SK-N-SH (cell line): ENCODE measurements around the gene MYO15A. TPM values are rescaled to one million over a fixed set of nuclear protein-coding genes. Genes with fewer than 3 reads are reported as not detected.

Experiments
- CTCF ChIA-PET: fragments of 300-600, 350-600 bp; formaldehyde crosslinking; extraction: SDS; loops from one replicate; lab custom pipeline; 2021; lab: Yijun Ruan, JAX
- POLR2A ChIA-PET: fragments of 350-600 bp; sonication (Branson Sonifier 250); formaldehyde crosslinking; extraction: SDS; loops from one replicate; lab custom pipeline; 2020; ENCODE audit warnings: antibody characterized with exemption, inconsistent platforms; lab: Yijun Ruan, JAX
- DNase-seq: peaks from one replicate; pipeline ENCODE4 v3.0.0; 2012
- H2AFZ ChIP-seq: fragments of 200-600 bp; sonication (generic); 2 replicates; pipeline ENCODE4 v1.8.1; 2016; ENCODE audit warnings: antibody characterized with exemption, mild to moderate bottlenecking, low read depth
- H3F3A ChIP-seq: fragments of 200-600 bp; sonication (generic); replicated peaks from 2 replicates; pipeline ENCODE3; 2016; ENCODE audit warnings: antibody characterized with exemption, mild to moderate bottlenecking; ENCODE audit not compliant: insufficient read depth
- H3K27ac ChIP-seq, 2 experiments: fragments of 200-500 bp in 1 of 2; fragments of 200-600 bp in 1 of 2; sonication (Bioruptor generic) in 1 of 2; sonication (generic), shearing (Covaris generic) in 1 of 2; 2 replicates each; pipeline versions ENCODE4 v1.5.1 to v1.6.1; 2014 to 2016; ENCODE audit warnings: low read depth in 2 of 2, inconsistent platforms in 1 of 2, low read length in 1 of 2, mild to moderate bottlenecking in 1 of 2, mixed read lengths in 1 of 2
- H3K27me3 ChIP-seq: fragments of 200-600 bp; sonication (generic), shearing (Covaris generic); 2 replicates; pipeline ENCODE4 v1.6.1; 2016; ENCODE audit warnings: mixed run types; ENCODE audit not compliant: insufficient read depth
- H3K36me3 ChIP-seq, 2 experiments: fragments of 200-500 bp in 1 of 2; fragments of 200-600 bp in 1 of 2; sonication (Bioruptor generic) in 1 of 2; sonication (generic) in 1 of 2; replicated peaks in 1 of 2; 2 replicates each; pipeline versions ENCODE3 to v1.5.1; 2014 to 2016; ENCODE audit warnings: low read length in 1 of 2, mild to moderate bottlenecking in 1 of 2; ENCODE audit not compliant: insufficient read depth in 2 of 2, control insufficient read depth in 1 of 2
- H3K4me1 ChIP-seq, 2 experiments: fragments of 200-500 bp in 1 of 2; fragments of 200-600 bp in 1 of 2; sonication (Bioruptor generic) in 1 of 2; sonication (generic), shearing (Covaris generic) in 1 of 2; 2 replicates each; pipeline versions ENCODE4 v1.5.1 to v1.6.1; 2014 to 2016; ENCODE audit warnings: low read depth in 1 of 2, low read length in 1 of 2, mixed run types in 1 of 2; ENCODE audit not compliant: insufficient read depth in 2 of 2, control insufficient read depth in 1 of 2
- H3K4me2 ChIP-seq: fragments of 200-600 bp; sonication (generic), shearing (Covaris generic); 2 replicates; pipeline ENCODE4 v1.6.1; 2017; ENCODE audit warnings: mixed run types
- H3K4me3 ChIP-seq, 2 experiments: fragments of 200-500 bp in 1 of 2; fragments of 200-600 bp in 1 of 2; sonication (Bioruptor generic) in 1 of 2; sonication (generic), shearing (Covaris generic) in 1 of 2; 2 replicates each; pipeline versions ENCODE4 v1.5.1 to v1.8.1; 2014 to 2016; ENCODE audit warnings: low read depth in 2 of 2, inconsistent platforms in 1 of 2, low read length in 1 of 2, mild to moderate bottlenecking in 1 of 2, mixed read lengths in 1 of 2, moderate library complexity in 1 of 2
- H3K79me2 ChIP-seq: fragments of 200-600 bp; sonication (generic); 2 replicates; pipeline ENCODE4 v1.8.1; 2017; ENCODE audit warnings: mild to moderate bottlenecking; ENCODE audit not compliant: insufficient read depth
- H3K9ac ChIP-seq: fragments of 200-600 bp; sonication (generic); 2 replicates; pipeline ENCODE4 v1.6.1; 2017; ENCODE audit warnings: mixed run types
- H3K9me2 ChIP-seq: fragments of 200-600 bp; sonication (generic); 2 replicates; pipeline ENCODE4 v1.6.1; 2017; ENCODE audit warnings: mixed run types
- H3K9me3 ChIP-seq: fragments of 200-600 bp; sonication (generic); 2 replicates; pipeline ENCODE4 v1.6.1; 2017; ENCODE audit warnings: mixed run types, mild to moderate bottlenecking, moderate library complexity
- H4K20me1 ChIP-seq: fragments of 200-600 bp; sonication (generic); 2 replicates; pipeline ENCODE4 v1.6.1; 2017; ENCODE audit warnings: mild to moderate bottlenecking, mixed run types; ENCODE audit not compliant: insufficient read depth
- CHD2 ChIP-seq: fragments of 150-350 bp; IDR thresholded peaks from 2 replicates; pipeline ENCODE4 v1.6.1; 2018; ENCODE audit warnings: low read length; ENCODE audit not compliant: partially characterized antibody
- CTCF ChIP-seq: fragments of 200-600 bp; sonication (generic); IDR thresholded peaks from 2 replicates; pipeline ENCODE4 v1.6.1; 2017; ENCODE audit warnings: antibody characterized with exemption, mild to moderate bottlenecking, moderate library complexity
- ELF1 ChIP-seq: IDR thresholded peaks from 2 replicates; pipeline ENCODE4 v1.4.0; 2012
- FOSL2 ChIP-seq: IDR thresholded peaks from 2 replicates; pipeline ENCODE4 v1.4.0; 2012; ENCODE audit warnings: low read depth, mild to moderate bottlenecking, moderate library complexity, borderline replicate concordance
- GABPA ChIP-seq: IDR thresholded peaks from 2 replicates; pipeline ENCODE4 v1.4.0; 2012; ENCODE audit warnings: low read depth, mild to moderate bottlenecking
- GATA2 ChIP-seq: sonication (generic); formaldehyde crosslinking; IDR thresholded peaks from 2 replicates; pipeline ENCODE4 v1.5.0; 2020; ENCODE audit warnings: mild to moderate bottlenecking, missing genetic modification reagents
- JUND ChIP-seq: IDR thresholded peaks from 2 replicates; pipeline ENCODE4 v1.4.0; 2012
- MAX ChIP-seq: IDR thresholded peaks from 2 replicates; pipeline ENCODE4 v1.4.0; 2012; ENCODE audit warnings: low read depth
- MEF2A ChIP-seq: IDR thresholded peaks from 2 replicates; pipeline ENCODE4 v1.4.0; 2012; ENCODE audit warnings: low read depth, borderline replicate concordance
- NFIC ChIP-seq: IDR thresholded peaks from 2 replicates; pipeline ENCODE4 v1.4.0; 2012; ENCODE audit warnings: borderline replicate concordance
- NRF1 ChIP-seq: IDR thresholded peaks from 2 replicates; pipeline ENCODE4 v1.6.1; 2012; ENCODE audit warnings: low read depth, mild to moderate bottlenecking, low read length
- POLR2AphosphoS5 ChIP-seq: IDR thresholded peaks from 2 replicates; pipeline ENCODE4 v1.6.1; 2012; ENCODE audit warnings: low read depth, low read length
- RAD21 ChIP-seq: IDR thresholded peaks from 2 replicates; pipeline ENCODE4 v1.6.1; 2012; ENCODE audit warnings: mild to moderate bottlenecking, low read length
- RCOR1 ChIP-seq: fragments of 150-350 bp; IDR thresholded peaks from 2 replicates; pipeline ENCODE4 v1.6.1; 2017; ENCODE audit warnings: antibody characterized with exemption, low read length
- REST ChIP-seq: IDR thresholded peaks from 2 replicates; pipeline ENCODE4 v1.6.1; 2012; ENCODE audit warnings: mild to moderate bottlenecking, low read depth, low read length, moderate library complexity
- SIN3A ChIP-seq: IDR thresholded peaks from 2 replicates; pipeline ENCODE4 v1.6.1; 2012; ENCODE audit warnings: low read depth, mild to moderate bottlenecking, low read length, moderate library complexity, borderline replicate concordance
- SMC3 ChIP-seq: IDR thresholded peaks from 2 replicates; pipeline ENCODE4 v1.6.1; 2012; ENCODE audit warnings: low read depth, low read length, improper control_type of control experiment
- TAF1 ChIP-seq: IDR thresholded peaks from 2 replicates; pipeline ENCODE4 v1.6.1; 2012; ENCODE audit warnings: low read depth, mild to moderate bottlenecking, low read length, moderate library complexity, borderline replicate concordance
- USF1 ChIP-seq: IDR thresholded peaks from 2 replicates; pipeline ENCODE4 v1.4.0; 2012; ENCODE audit warnings: low read depth, borderline replicate concordance
- ZBTB33 ChIP-seq: IDR thresholded peaks from 2 replicates; pipeline ENCODE4 v1.4.0; 2012; ENCODE audit warnings: low read depth, borderline replicate concordance
- WGBS: methylation state at CpG from one replicate; pipeline ENCODE4 v1.1.6; 2017; ENCODE audit warnings: low lambda C conversion rate; 5-methylcytosine and 5-hydroxymethylcytosine counted together
- polyA plus RNA-seq, 3 experiments: library from polyadenylated mRNA; depleted of rRNA; stranded (reverse); fragments of >200 nt; gene quantifications; 2 replicates each; pipeline ENCODE4 v1.2.3, GENCODE V29; 2012

Gene MYO15A
- polyA plus RNA-seq, 1 of the 3 experiments (the other 2 are of a cell fraction): 0.43 TPM

GRCh38 chr17:18166894-18167293 is 58.3 kb downstream of the MYO15A start:
- CTCF ChIA-PET: interaction anchor here (1.3 kb wide), 1 partner anchor 13 kb away, joined by 4 read pairs; no protein-coding TSS in a partner anchor
- WGBS: 33% methylated on average over 4 of the region's 5 CpGs
- H3K9me3 ChIP-seq: no peaks in the 10 kb centered on the region
- no peak for DNase-seq
- POLR2A ChIA-PET: no interaction called here
- H3K27me3 ChIP-seq: no peaks in the 10 kb centered on the region
- H3K4me1 ChIP-seq: peaks cover 0 to 4% of the 10 kb centered on the region in 2 experiments; a peak in 1 of 4 replicates
- no peaks in the 10 kb centered on the region for H4K20me1 ChIP-seq
- no peaks in the 10 kb centered on the region for H3K79me2 ChIP-seq
- H3K36me3 ChIP-seq: no peaks in the 10 kb centered on the region
- H3F3A ChIP-seq: no peaks in the 10 kb centered on the region
- H3K4me3 ChIP-seq: no peak overlapping the region
- H3K4me2 ChIP-seq: no peak overlapping the region
- H2AFZ ChIP-seq: no peak overlapping the region
- no peak for TF ChIP-seq CHD2
- no peak for TF ChIP-seq GABPA
- no peak for TF ChIP-seq CTCF
- no peak for TF ChIP-seq SMC3
- TF ChIP-seq JUND: no peak
- TF ChIP-seq FOSL2: no peak
- no peak for TF ChIP-seq MAX
- no peak for TF ChIP-seq ELF1
- TF ChIP-seq GATA2: no peak
- no peak for TF ChIP-seq USF1
- TF ChIP-seq NRF1: no peak
- no peak for TF ChIP-seq SIN3A
- TF ChIP-seq POLR2AphosphoS5: no peak
- no peak for TF ChIP-seq MEF2A
- no peaks in the 10 kb centered on the region for H3K9me2 ChIP-seq
- no peak overlapping the region for H3K9ac ChIP-seq
- H3K27ac ChIP-seq: no peak overlapping the region

GRCh38 chr17:18167421-18167820 is 58.9 kb downstream of the MYO15A start:
- CTCF ChIA-PET: no interaction called here
- Histone ChIP-seq H3K79me2 (no peaks in the 10 kb centered on the region), H3K27ac (no peak overlapping the region), H3K4me1 (peaks cover 0 to 4% of the 10 kb centered on the region in 2 experiments; a peak in 1 of 4 replicates), H3K9me3 (no peaks in the 10 kb centered on the region), H3F3A (no peaks in the 10 kb centered on the region), H3K27me3 (no peaks in the 10 kb centered on the region), H4K20me1 (no peaks in the 10 kb centered on the region), H3K4me2 (no peak overlapping the region), H3K36me3 (no peaks in the 10 kb centered on the region), H2AFZ (no peak overlapping the region), H3K9ac (no peak overlapping the region), H3K4me3 (no peak overlapping the region), H3K9me2 (no peaks in the 10 kb centered on the region)
- POLR2A ChIA-PET: no interaction called here
- 78% methylated on average over 3 of the region's 10 CpGs for WGBS
- DNase-seq: no peak
- TF ChIP-seq REST (no peak), NFIC (no peak), JUND (no peak), RAD21 (no peak), ELF1 (no peak), RCOR1 (no peak), NRF1 (no peak), MEF2A (no peak), ZBTB33 (no peak), TAF1 (no peak)
